ENCODE data around the gene SLC4A8.

Gene SLC4A8

GRCh38 chr12:51395283-51396230 lies 29.1 kb upstream of the SLC4A8 start:
- peak; percentile 48 for DNase-seq

- no peak for DNase-seq
Observed at GRCh38 chr12:51397670-51398069, 27.0 kb upstream of the SLC4A8 start.

- no peak for DNase-seq
Observed at GRCh38 chr12:51399891-51400290, 24.7 kb upstream of the SLC4A8 start.

GRCh38 chr12:51401020-51401419 lies 23.6 kb upstream of the SLC4A8 start:
- DNase-seq: no peak

GRCh38 chr12:51401486-51401885 lies 23.1 kb upstream of the SLC4A8 start:
- DNase-seq: no peak

GRCh38 chr12:51401900-51402299 lies 22.7 kb upstream of the SLC4A8 start:
- no peak for DNase-seq

- DNase-seq: no peak
Observed at GRCh38 chr12:51403159-51403558, 21.5 kb upstream of the SLC4A8 start.

- DNase-seq: no peak
Observed at GRCh38 chr12:51403681-51404136, 20.9 kb upstream of the SLC4A8 start.

- no peak for DNase-seq
Observed at GRCh38 chr12:51404627-51405026, 20.0 kb upstream of the SLC4A8 start.

- no peak for DNase-seq
Observed at GRCh38 chr12:51405801-51406207, 18.8 kb upstream of the SLC4A8 start.

- DNase-seq: no peak
Observed at GRCh38 chr12:51406290-51406689, 18.3 kb upstream of the SLC4A8 start.

GRCh38 chr12:51406859-51407258 lies 17.8 kb upstream of the SLC4A8 start:
- DNase-seq: no peak

- no peak for DNase-seq
Observed at GRCh38 chr12:51407604-51408003, 17.0 kb upstream of the SLC4A8 start.

GRCh38 chr12:51409846-51410245 lies 14.8 kb upstream of the SLC4A8 start:
- DNase-seq: no peak

GRCh38 chr12:51413149-51413548 lies 11.5 kb upstream of the SLC4A8 start:
- DNase-seq: no peak

- DNase-seq: no peak
Observed at GRCh38 chr12:51413791-51414190, 10.8 kb upstream of the SLC4A8 start.

GRCh38 chr12:51415931-51416330 lies 8.7 kb upstream of the SLC4A8 start:
- DNase-seq: no peak

- DNase-seq: no peak
Observed at GRCh38 chr12:51417826-51418225, 6.8 kb upstream of the SLC4A8 start.

GRCh38 chr12:51419425-51420193 lies 5.0 kb upstream of the SLC4A8 start:
- DNase-seq: no peak

GRCh38 chr12:51421266-51421884 lies 3.3 kb upstream of the SLC4A8 start:
- peak; percentile 47 for DNase-seq

GRCh38 chr12:51424094-51424661 lies 453 bp upstream of the SLC4A8 start:
- DNase-seq: no peak

GRCh38 chr12:51428256-51428655 lies 3.6 kb downstream of the SLC4A8 start:
- no peak for DNase-seq

- DNase-seq: no peak
Observed at GRCh38 chr12:51429700-51430099, 5.1 kb downstream of the SLC4A8 start.
